NOMO-1 treated with dmso at 0.1 percent for 144 hours (cell line): ENCODE results near the gene MRPL43.

Experiments used
- DNase-seq: peaks from one replicate; lab custom pipeline; 2025; ENCODE audit not compliant: unreplicated experiment; lab: John Stamatoyannopoulos, UW

Gene MRPL43

DNA sequence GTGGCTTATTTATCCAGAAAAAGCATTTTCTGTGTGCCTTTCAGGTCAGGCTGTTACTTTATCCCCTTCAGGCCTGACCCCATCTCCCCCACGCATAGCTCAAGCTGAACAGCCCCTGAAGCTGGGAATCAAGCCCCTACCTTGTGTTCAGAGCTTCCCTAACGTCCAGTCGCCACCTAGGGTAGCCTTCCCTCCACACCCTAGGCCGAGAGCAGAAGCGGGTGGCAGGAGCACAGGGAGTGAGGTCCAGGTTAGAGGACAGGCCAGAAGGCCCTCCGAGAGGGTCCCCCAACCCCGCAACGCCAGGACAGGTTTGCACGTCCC lies 18.5 kb downstream of the MRPL43 start:
- DNase-seq, result no peak

DNA sequence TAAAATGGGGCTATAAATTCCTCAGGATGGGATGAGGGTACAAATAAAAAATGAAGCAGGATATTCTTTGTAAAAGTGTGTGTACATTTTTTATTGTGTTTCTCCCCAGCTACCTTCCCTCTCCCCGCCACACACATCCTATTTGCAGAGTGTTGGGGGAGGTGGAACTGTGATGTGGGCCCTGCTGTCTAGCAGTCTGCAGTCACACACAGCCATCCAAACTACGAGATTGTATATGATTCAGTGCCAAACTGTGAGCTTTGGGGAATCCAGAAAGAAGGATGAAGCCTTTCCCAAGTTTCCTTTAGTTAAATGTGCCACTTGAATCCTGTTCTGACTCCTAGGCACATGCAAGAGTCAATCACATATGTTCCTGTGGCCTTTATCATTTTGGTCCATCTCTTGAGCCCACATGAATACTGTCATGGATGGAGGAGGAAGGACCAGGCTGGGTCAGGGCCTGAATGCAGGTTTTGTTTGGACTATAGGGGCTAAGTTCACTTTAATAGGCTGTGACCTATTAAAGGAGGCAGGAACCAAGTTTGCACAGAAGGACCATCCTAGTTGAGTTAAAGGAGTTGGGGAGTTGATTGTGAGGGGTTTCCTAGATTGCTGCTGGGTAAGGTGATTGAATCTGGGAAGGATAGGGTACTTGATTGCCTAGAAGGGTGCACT lies 19.1 kb downstream of the MRPL43 start:
- DNase-seq, result no peak

DNA sequence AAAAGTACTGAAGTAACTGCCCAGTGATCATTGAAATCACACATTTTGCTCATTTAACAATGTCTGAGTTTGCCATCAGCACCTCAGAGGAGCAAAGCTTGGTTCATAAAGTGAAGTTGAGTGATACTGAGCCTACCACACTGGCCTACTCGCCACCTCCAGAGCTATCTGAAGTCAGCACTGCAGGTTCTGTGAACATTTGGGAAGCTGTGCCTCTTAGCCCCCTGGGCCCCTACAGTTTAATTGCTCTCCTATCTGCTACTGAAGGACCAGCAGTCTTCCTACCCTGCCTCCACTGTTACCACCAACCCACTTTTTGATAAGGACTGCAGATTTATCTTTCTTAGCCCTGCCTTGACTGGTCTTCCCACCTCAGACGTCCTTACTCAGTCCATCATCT lies 20.0 kb downstream of the MRPL43 start:
- DNase-seq, result no peak

DNA sequence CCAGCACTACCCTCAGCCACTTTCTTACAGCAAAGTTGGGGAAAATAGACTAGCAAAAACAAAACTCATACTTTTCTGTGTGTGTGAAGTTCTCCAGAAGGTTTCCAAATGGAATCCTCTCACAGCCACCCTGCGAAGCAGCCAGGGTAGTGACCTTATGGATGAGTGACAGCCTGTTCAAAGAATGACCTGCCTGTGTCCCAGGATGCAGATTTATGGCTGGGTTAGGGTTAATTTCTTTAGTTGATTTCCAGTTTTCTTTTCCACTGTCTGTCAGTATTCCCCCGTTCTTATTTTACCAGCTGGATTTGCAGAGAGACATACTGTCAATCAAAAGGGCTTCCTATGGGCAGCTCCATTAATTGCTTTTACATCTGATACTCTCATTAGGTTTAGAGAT lies 20.4 kb downstream of the MRPL43 start:
- DNase-seq, result no peak

DNA sequence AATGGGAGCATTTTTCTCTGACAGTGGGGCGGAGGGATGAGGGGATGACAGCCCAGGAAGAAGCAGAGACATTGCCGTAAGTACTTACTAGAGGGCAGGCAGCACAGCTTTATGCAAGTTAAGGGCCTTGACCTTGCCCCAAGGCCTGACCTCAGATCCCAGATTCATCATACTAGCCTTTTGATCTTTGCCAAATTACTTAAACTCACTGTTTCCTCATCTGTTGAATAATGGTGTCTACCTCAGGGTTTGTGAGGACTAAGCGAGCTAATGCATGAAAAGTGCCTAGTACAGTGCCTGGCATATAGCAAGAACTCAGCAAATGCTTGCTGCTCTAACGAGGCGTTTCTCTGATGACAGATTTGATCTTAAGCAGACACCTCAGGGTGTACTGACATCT lies 21.5 kb downstream of the MRPL43 start:
- no peak for DNase-seq

DNA sequence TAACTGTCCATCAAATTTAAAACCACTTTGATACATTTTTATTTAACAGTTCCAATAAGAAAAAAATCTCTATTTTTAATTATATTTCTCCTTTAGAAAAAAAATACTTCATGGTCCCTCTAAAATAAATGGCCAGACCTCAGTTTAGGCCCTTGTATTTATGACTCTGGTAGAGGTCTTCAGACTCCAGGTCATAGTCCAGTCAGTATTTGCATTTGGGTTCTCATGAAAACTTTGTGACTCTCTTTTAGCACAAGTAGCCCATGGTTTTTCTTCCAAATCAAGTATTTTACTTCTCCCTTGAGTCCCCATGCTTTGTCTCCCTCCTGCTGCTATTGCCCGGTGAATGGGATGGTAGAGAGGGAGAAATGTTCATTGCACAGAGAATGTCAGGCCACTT lies 23.5 kb downstream of the MRPL43 start:
- no peak for DNase-seq

DNA sequence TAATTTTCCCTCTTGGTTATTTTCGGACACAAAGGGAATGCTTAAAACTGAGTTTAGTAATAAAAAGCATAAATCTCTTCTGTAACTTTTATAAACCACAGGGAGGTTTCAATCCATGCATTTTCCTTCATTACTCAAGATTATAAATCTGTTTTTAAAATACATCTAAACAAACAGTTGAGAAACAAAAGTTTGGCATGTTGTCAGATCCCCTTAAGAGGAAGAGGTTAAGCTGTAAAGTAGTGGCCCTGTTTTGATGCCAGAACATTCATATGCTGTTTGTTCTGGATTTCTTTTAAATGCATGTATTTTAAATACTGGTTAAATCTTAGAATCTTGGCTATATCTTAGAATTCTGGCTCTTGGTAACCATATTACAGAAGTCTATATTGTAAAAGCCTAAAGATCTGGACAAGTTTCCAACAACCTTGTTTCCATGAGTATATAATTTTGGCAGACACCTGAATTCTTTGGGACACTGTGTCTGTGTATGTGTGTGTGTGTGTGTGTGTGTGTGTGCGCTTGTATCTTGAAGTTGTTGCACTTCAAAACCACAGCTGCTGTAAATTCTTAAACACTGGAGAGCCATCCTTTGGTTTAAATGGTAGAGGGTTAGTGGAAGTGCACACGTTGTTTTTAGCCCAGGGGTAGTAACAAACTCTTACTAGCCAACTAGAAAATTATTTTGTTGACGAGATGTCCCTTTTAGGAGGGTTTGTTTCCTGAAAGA lies 24.8 kb downstream of the MRPL43 start:
- DNase-seq, result no peak

DNA sequence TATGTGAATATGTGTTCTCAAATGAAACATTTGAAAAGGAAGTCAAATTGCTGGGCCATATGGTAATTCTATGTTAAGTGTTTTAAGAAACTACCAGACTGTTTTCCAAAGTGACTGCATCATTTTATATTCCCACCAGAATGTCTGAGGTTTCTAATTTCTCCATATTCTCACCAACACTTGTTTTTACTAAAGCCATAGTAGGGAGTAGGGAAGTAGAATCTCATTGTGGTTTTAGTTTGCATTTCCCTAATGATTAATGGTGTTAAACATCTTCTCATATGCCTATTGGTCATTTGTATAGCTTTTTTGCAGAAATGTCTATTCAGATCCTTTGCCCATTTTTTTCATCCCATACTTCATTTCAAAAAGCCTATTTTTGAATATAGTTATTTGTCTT lies 27.0 kb downstream of the MRPL43 start:
- DNase-seq, result no peak

DNA sequence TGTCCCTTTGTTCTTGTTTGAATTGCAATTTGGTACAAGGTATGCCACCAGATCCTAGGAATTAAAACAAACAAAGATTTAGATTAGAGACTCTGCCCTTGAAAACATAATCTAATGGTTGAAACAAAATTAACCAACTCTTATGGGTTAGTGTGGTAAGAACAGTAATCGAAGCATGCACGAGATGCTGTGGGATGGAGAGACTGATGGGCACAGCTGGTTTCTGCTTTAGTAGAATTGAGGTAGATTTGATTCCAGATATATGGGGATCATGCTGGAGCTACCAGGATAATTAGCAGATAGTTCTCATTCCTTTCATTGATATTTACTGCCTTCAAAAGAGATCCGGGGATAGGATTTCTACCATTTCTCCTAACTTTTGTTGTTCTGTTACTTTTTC lies 38.4 kb downstream of the MRPL43 start:
- no peak for DNase-seq

DNA sequence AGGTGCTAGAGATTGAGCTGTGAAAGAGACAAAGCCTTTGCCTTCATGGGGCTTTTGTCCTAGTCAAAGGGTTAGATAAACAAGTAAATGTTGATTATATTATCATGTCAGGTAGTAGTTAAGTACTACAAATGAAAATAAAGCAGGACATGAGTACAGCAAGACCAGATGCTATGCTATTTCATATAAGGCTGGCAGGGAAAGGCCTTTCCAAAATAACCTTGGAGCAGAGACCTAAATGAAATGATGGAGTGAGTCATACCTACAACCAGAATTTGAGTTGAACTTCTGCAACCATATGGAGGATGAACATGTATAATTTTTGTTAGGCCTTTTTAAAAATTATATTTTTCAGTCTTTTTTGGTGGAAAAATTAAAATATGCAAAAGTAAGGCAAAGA lies 41.5 kb downstream of the MRPL43 start:
- DNase-seq, result no peak

DNA sequence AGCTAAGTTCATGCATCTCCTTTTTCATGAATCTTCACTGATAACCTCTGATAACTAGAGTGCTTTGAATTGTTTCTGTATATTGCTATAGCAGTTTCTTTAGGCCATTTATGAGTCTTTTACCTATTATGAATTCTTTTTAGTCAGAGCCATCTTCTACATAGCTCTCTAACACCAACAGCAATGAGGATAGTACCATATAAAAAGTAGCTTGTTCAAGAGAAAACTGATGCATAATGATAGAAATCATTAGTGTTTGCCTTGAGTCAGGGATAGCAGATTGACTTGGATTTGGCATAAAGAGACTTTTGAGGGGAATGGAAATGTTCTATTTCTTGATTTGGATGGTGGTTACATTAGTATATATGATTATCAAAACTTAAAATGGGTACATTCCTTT lies 43.8 kb downstream of the MRPL43 start:
- DNase-seq, result no peak

DNA sequence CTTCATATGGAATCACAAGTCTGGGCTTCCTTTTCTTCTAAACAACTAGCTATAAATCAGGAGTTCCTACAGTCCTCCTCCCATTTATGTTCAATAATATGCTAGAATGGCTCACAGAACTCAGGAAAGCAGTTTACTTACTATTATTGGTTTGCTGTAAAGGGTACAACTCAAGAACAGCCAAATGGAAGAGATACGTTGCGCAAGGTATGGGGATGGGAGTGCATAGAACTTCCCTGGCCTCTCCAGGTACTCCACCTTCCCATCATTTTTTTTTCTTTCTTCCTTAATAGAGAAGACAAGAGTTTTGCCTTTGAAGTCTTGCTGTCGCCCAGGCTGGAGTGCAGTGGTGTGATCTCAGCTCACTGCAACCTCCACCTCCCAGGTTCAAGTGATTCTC lies 45.1 kb downstream of the MRPL43 start:
- DNase-seq, result no peak

DNA sequence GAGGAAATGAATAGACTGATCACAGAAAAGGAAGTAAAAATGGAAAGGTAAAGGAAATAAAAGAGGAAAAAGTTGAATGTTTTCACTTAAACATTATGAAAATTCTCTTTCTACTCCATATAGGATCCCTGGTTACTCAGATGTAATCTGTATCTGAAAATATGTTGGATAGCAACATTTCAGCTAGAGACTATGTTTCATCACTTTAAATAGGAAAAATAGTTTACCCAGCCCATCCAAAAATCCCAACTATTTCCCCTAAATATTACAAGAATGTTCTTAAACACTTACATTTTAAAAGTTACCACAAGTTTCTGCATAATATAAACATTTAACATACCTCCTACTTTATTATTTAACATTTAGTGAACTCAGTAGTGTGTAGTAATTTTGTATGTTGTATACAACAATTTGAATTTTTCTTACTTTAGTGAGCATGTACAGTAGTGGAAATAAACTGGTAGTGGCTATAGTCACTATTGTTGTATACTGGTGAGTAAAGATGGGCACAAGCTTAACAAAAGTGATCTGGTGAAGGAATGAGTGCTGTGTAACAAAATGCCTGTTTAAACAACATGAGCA lies 47.4 kb downstream of the MRPL43 start:
- no peak for DNase-seq
